IMR-90 (cell line): Measurements from ENCODE around the gene NEK11. TPM values are rescaled to one million over a fixed set of nuclear protein-coding genes. Genes with fewer than 3 reads are reported as not detected.

Source experiments
- ATAC-seq: fragments of 200-7000 bp; cut with Tn5 transposase; 2 replicates; pipeline ENCODE4 v1.9.1; 2020; ENCODE audit warnings: low read depth, mild to moderate bottlenecking, moderate library complexity
- BruUV-seq: library from RNA; stranded (reverse); fragments of 400-500 nt; replicated peaks from 2 replicates; lab custom pipeline; 2021; lab: Mats Ljungman, UMichigan
- CTCF ChIA-PET: fragments of 300-600 bp; formaldehyde crosslinking; extraction: SDS; loops from one replicate; lab custom pipeline; 2021; ENCODE audit warnings: antibody characterized with exemption; lab: Yijun Ruan, JAX
- POLR2A ChIA-PET: fragments of 300-600 bp; sonication (Branson Sonifier 250); formaldehyde crosslinking; loops from one replicate; lab custom pipeline; 2022; ENCODE audit warnings: antibody characterized with exemption; ENCODE audit not compliant: unreplicated experiment; lab: Charles Lee
- DNase-seq: peaks from one replicate; pipeline ENCODE4 v3.0.0; 2013
- H2AFZ ChIP-seq: replicated peaks from 2 replicates; pipeline ENCODE3; 2013; ENCODE audit warnings: low read length, mild to moderate bottlenecking; ENCODE audit not compliant: poor library complexity
- H2AK5ac ChIP-seq: 2 replicates; pipeline ENCODE4 v1.6.1; 2013; ENCODE audit warnings: low read depth, low read length, inconsistent platforms
- H2AK9ac ChIP-seq: replicated peaks from 2 replicates; pipeline ENCODE3; 2013; ENCODE audit warnings: mild to moderate bottlenecking, low read depth, low read length, moderate library complexity; ENCODE audit not compliant: poor library complexity
- H2BK120ac ChIP-seq: 2 replicates; pipeline ENCODE4 v1.6.1; 2013; ENCODE audit warnings: low read depth, low read length, inconsistent platforms
- H2BK15ac ChIP-seq: 3 replicates; pipeline ENCODE4 v1.6.1; 2013; ENCODE audit warnings: low read depth, low read length, inconsistent platforms
- H2BK20ac ChIP-seq: 2 replicates; pipeline ENCODE4 v1.6.1; 2013; ENCODE audit warnings: low read depth, mild to moderate bottlenecking, inconsistent platforms, low read length, moderate library complexity
- H2BK5ac ChIP-seq: 2 replicates; pipeline ENCODE4 v1.6.1; 2013; ENCODE audit warnings: mild to moderate bottlenecking, low read depth, low read length, inconsistent platforms; ENCODE audit not compliant: poor library complexity, severe bottlenecking
- H3K14ac ChIP-seq: replicated peaks from 2 replicates; pipeline ENCODE4 v1.6.1; 2013; ENCODE audit warnings: low read depth, low read length, inconsistent platforms
- H3K18ac ChIP-seq: 2 replicates; pipeline ENCODE4 v1.6.1; 2013; ENCODE audit warnings: low read depth, low read length, control low read depth
- H3K23ac ChIP-seq: 2 replicates; pipeline ENCODE4 v1.6.1; 2013; ENCODE audit warnings: low read depth, low read length, inconsistent platforms
- H3K27ac ChIP-seq: 2 replicates; pipeline ENCODE4 v1.5.1; 2013; ENCODE audit warnings: mild to moderate bottlenecking, control low read depth, low read length; ENCODE audit not compliant: insufficient read depth
- H3K27me3 ChIP-seq: 2 replicates; pipeline ENCODE4 v1.6.1; 2013; ENCODE audit warnings: low read length; ENCODE audit not compliant: control insufficient read depth, insufficient read depth
- H3K36me3 ChIP-seq: 2 replicates; pipeline ENCODE4 v1.6.1; 2013; ENCODE audit warnings: low read length, mixed read lengths; ENCODE audit not compliant: control insufficient read depth, insufficient read depth
- H3K4ac ChIP-seq: 2 replicates; pipeline ENCODE4 v1.6.1; 2013; ENCODE audit warnings: low read depth, low read length, inconsistent platforms
- H3K4me1 ChIP-seq: 2 replicates; pipeline ENCODE4 v1.6.1; 2013; ENCODE audit warnings: low read length, mixed read lengths; ENCODE audit not compliant: control insufficient read depth, insufficient read depth
- H3K4me2 ChIP-seq: 2 replicates; pipeline ENCODE4 v1.6.1; 2013; ENCODE audit warnings: low read depth, mild to moderate bottlenecking, control low read depth, low read length, moderate library complexity
- H3K4me3 ChIP-seq: 2 replicates; pipeline ENCODE4 v1.5.1; 2013; ENCODE audit warnings: low read depth, mild to moderate bottlenecking, control low read depth, low read length, moderate library complexity; ENCODE audit not compliant: insufficient read depth
- H3K56ac ChIP-seq: 2 replicates; pipeline ENCODE4 v1.6.1; 2013; ENCODE audit warnings: low read length, inconsistent platforms; ENCODE audit not compliant: insufficient read depth; ENCODE audit errors: extremely low read depth
- H3K79me1 ChIP-seq, 2 experiments: 2 replicates each; pipeline ENCODE4 v1.6.1; 2013; ENCODE audit warnings: low read length in 2 of 2, inconsistent platforms in 1 of 2, low read depth in 1 of 2
- H3K9ac ChIP-seq: 2 replicates; pipeline ENCODE4 v1.6.1; 2013; ENCODE audit warnings: low read depth, low read length, control low read depth
- H3K9me1 ChIP-seq: 2 replicates; pipeline ENCODE4 v1.6.1; 2013; ENCODE audit warnings: low read length, inconsistent platforms; ENCODE audit not compliant: insufficient read depth
- H3K9me3 ChIP-seq: 2 replicates; pipeline ENCODE4 v1.6.1; 2013; ENCODE audit warnings: low read length; ENCODE audit not compliant: control insufficient read depth, insufficient read depth
- H4K20me1 ChIP-seq: 2 replicates; pipeline ENCODE4 v1.6.1; 2013; ENCODE audit warnings: low read length, inconsistent platforms; ENCODE audit not compliant: insufficient read depth
- H4K5ac ChIP-seq: 2 replicates; pipeline ENCODE4 v1.6.1; 2013; ENCODE audit warnings: mild to moderate bottlenecking, low read depth, low read length, control low read depth
- H4K8ac ChIP-seq, 2 experiments: 2 replicates each; pipeline ENCODE4 v1.6.1; 2013; ENCODE audit warnings: low read depth in 2 of 2, low read length in 2 of 2, control low read depth in 1 of 2, inconsistent platforms in 1 of 2
- H4K91ac ChIP-seq: 2 replicates; pipeline ENCODE4 v1.6.1; 2013; ENCODE audit warnings: low read depth, low read length, inconsistent platforms; ENCODE audit not compliant: insufficient read depth
- CHD1 ChIP-seq: IDR thresholded peaks from 2 replicates; pipeline ENCODE4 v1.6.1; 2012; ENCODE audit warnings: low read depth, low read length, improper control_type of control experiment
- FOS ChIP-seq: fragments of 150-350 bp; IDR thresholded peaks from 2 replicates; pipeline ENCODE4 v1.6.1; 2016; ENCODE audit warnings: low read depth, low read length
- MAZ ChIP-seq: IDR thresholded peaks from 2 replicates; pipeline ENCODE4 v1.6.1; 2012; ENCODE audit warnings: low read depth, mild to moderate bottlenecking, low read length, improper control_type of control experiment, moderate library complexity, borderline replicate concordance
- MXI1 ChIP-seq: IDR thresholded peaks from 2 replicates; pipeline ENCODE4 v1.6.1; 2012; ENCODE audit warnings: low read depth, mild to moderate bottlenecking, low read length, moderate library complexity, borderline replicate concordance
- RCOR1 ChIP-seq: IDR thresholded peaks from 2 replicates; pipeline ENCODE4 v1.6.1; 2012; ENCODE audit warnings: mild to moderate bottlenecking, low read length, improper control_type of control experiment; ENCODE audit not compliant: insufficient replicate concordance
- RFX5 ChIP-seq: IDR thresholded peaks from 2 replicates; pipeline ENCODE4 v1.8.0; 2012; ENCODE audit warnings: low read depth, mild to moderate bottlenecking, low read length, moderate library complexity
- WGBS, 2 experiments: methylation state at CpG; one replicate each; pipeline versions ENCODE4 v1.1.5 to v1.1.7; 2013; ENCODE audit warnings: missing lambda C conversion rate in 2 of 2; ENCODE audit not compliant: insufficient read length in 1 of 2; ENCODE audit errors: extremely low coverage in 2 of 2; 5-methylcytosine and 5-hydroxymethylcytosine counted together
- dilution Hi-C: fragments of 300-500 bp; cut with HindIII; formaldehyde crosslinking; loops from one replicate; pipeline ENCODE4 v1.14.3; 2018; ENCODE audit warnings: low sequenced_read_pairs; ENCODE audit not compliant: unreplicated experiment
- in situ Hi-C: fragments of 300-500 bp; cut with MboI; formaldehyde crosslinking; loops from 3 replicates; pipeline ENCODE4 v1.14.3; 2019; ENCODE audit warnings: low sequenced_read_pairs, inconsistent platforms, mixed read lengths
- intact Hi-C: fragments of 100-400 bp; cut with micrococcal nuclease; formaldehyde crosslinking; loops from 2 replicates; pipeline ENCODE4 v1.10.0; 2022
- polyA plus RNA-seq, 3 experiments: library from polyadenylated mRNA; depleted of rRNA; stranded (reverse); fragments of >200 nt; gene quantifications; 2 replicates each; pipeline ENCODE4 v1.2.3, GENCODE V29; 2012; ENCODE audit warnings: low replicate concordance in 1 of 3
- total RNA-seq: library from RNA; depleted of rRNA; stranded (reverse); fragments of >200 nt; gene quantifications from 2 replicates; pipeline ENCODE4 v1.2.3, GENCODE V29; 2012
- TF ChIP-seq, protein P1 (sequence below): fragments of 150-350 bp; IDR thresholded peaks from 2 replicates; pipeline ENCODE4 v1.6.1; 2016; ENCODE audit warnings: low read depth, mild to moderate bottlenecking, low read length, moderate library complexity, borderline replicate concordance
- TF ChIP-seq, protein P2 (sequence below): conservative IDR thresholded peaks from 2 replicates; pipeline ENCODE4 v1.5.1; 2012; ENCODE audit warnings: mild to moderate bottlenecking, low read depth, low read length, improper control_type of control experiment
- TF ChIP-seq, protein P3 (sequence below): fragments of 150-350 bp; IDR thresholded peaks from 2 replicates; pipeline ENCODE4 v1.6.1; 2017; ENCODE audit warnings: mild to moderate bottlenecking, antibody characterized with exemption, low read length, low read depth

Gene NEK11
- total and polyA plus RNA-seq, 2 of the 4 experiments (the other 2 are of a cell fraction), result 1.1 to 1.6 TPM

DNA sequence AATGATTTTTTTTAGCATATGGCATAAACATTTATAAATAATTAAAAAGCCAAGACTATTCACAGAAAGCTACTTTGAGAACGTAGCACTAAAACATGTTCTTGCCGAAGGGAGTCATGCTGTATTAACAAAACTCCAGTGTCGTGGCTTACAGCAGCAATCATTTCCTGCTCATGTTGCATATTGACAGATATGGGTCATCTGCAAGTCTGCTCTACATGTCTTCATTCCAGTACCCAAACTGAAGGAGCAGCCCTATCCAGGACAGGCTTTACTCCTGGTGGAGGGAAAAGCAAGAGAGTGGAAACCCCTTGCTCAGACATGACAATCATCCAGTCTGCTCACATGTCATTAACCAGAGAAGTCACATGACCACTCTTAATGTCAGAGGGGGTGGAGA is 87.6 kb downstream of the NEK11 start:
- Histone ChIP-seq H3K36me3 (no peaks in the 10 kb centered on the region), H4K5ac (no peak overlapping the region), H3K79me1 (no peaks in the 10 kb centered on the region), H3K23ac (no peak overlapping the region), H3K4ac (no peak overlapping the region), H3K27me3 (no peaks in the 10 kb centered on the region), H2AFZ (no peak overlapping the region), H3K56ac (no peak overlapping the region), H2BK15ac (no peak overlapping the region), H2BK120ac (no peak overlapping the region), H3K9me3 (no peaks in the 10 kb centered on the region), H2BK5ac (no peak overlapping the region), H3K4me3 (no peak overlapping the region), H3K9ac (no peak overlapping the region), H3K18ac (no peak overlapping the region), H4K20me1 (no peaks in the 10 kb centered on the region), H3K4me1 (no peaks in the 10 kb centered on the region), H2BK20ac (no peak overlapping the region), H4K8ac (no peak overlapping the region), H3K14ac (no peak overlapping the region), H2AK5ac (no peak overlapping the region), H2AK9ac (no peak overlapping the region), H3K9me1 (no peaks in the 10 kb centered on the region), H3K4me2 (no peak overlapping the region), H4K91ac (no peak overlapping the region), H3K27ac (no peak overlapping the region)
- intact Hi-C loops (no loop called here), dilution Hi-C loops (no loop called here), in situ Hi-C loops (no loop called here)
- WGBS, 2 experiments, result 63% methylated on average over 3 of the region's 3 CpGs; no CpG with 5 or more reads in 1 of the 2 experiments
- ChIA-PET CTCF (interaction anchor here (1.1 kb wide), 1 partner anchor 536 kb away, joined by 7 read pairs; no protein-coding TSS in a partner anchor), POLR2A (no interaction called here)
- TF ChIP-seq MXI1 (no peak), MAZ (no peak), CHD1 (no peak), FOS (no peak), RCOR1 (no peak), RFX5 (no peak)
- TF ChIP-seq, protein P1, sequence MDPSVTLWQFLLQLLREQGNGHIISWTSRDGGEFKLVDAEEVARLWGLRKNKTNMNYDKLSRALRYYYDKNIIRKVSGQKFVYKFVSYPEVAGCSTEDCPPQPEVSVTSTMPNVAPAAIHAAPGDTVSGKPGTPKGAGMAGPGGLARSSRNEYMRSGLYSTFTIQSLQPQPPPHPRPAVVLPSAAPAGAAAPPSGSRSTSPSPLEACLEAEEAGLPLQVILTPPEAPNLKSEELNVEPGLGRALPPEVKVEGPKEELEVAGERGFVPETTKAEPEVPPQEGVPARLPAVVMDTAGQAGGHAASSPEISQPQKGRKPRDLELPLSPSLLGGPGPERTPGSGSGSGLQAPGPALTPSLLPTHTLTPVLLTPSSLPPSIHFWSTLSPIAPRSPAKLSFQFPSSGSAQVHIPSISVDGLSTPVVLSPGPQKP, result no peak
- TF ChIP-seq, protein P2, sequence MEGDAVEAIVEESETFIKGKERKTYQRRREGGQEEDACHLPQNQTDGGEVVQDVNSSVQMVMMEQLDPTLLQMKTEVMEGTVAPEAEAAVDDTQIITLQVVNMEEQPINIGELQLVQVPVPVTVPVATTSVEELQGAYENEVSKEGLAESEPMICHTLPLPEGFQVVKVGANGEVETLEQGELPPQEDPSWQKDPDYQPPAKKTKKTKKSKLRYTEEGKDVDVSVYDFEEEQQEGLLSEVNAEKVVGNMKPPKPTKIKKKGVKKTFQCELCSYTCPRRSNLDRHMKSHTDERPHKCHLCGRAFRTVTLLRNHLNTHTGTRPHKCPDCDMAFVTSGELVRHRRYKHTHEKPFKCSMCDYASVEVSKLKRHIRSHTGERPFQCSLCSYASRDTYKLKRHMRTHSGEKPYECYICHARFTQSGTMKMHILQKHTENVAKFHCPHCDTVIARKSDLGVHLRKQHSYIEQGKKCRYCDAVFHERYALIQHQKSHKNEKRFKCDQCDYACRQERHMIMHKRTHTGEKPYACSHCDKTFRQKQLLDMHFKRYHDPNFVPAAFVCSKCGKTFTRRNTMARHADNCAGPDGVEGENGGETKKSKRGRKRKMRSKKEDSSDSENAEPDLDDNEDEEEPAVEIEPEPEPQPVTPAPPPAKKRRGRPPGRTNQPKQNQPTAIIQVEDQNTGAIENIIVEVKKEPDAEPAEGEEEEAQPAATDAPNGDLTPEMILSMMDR, result no peak
- TF ChIP-seq, protein P3, sequence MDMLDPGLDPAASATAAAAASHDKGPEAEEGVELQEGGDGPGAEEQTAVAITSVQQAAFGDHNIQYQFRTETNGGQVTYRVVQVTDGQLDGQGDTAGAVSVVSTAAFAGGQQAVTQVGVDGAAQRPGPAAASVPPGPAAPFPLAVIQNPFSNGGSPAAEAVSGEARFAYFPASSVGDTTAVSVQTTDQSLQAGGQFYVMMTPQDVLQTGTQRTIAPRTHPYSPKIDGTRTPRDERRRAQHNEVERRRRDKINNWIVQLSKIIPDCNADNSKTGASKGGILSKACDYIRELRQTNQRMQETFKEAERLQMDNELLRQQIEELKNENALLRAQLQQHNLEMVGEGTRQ, result no peak
- BruUV-seq, result no TSS peak
- ATAC-seq, result no peak
- DNase-seq, result no peak
